OCI-LY3 (cell line): Measurements from ENCODE around the gene CD14.
"Not testable (repeated sequence)": the region's sequence is repeated elsewhere in the genome, so short reads cannot be mapped to it uniquely, and the experiment has no call there.

ENCODE experiments used
- H2AFZ ChIP-seq: fragments of 200-600, 300-600 bp; shearing (Covaris generic); 2 replicates; pipeline ENCODE4 v1.6.0; 2014; ENCODE audit warnings: antibody characterized with exemption, low read depth, low read length
- H3K27ac ChIP-seq: fragments of 200-600, 300-600 bp; sonication (generic); 2 replicates; pipeline ENCODE4 v1.5.1; 2014; ENCODE audit warnings: mild to moderate bottlenecking, low read length, moderate library complexity, mixed read lengths
- H3K27me3 ChIP-seq: fragments of 200-600, 300-600 bp; sonication (generic); 2 replicates; pipeline ENCODE4 v1.6.1; 2014; ENCODE audit warnings: low read depth, low read length, mixed read lengths
- H3K36me3 ChIP-seq: fragments of 200-600, 300-600 bp; sonication (generic); replicated peaks from 2 replicates; pipeline ENCODE3; 2014; ENCODE audit warnings: low read depth, low read length, mixed read lengths
- H3K4me1 ChIP-seq: fragments of 300-600, 200-600 bp; sonication (generic); 2 replicates; pipeline ENCODE4 v1.6.1; 2014; ENCODE audit warnings: low read length, mixed read lengths
- H3K4me2 ChIP-seq: fragments of 200-600, 300-600 bp; sonication (generic); 2 replicates; pipeline ENCODE4 v1.6.1; 2014; ENCODE audit warnings: low read length, mixed read lengths
- H3K4me3 ChIP-seq: fragments of 300-600, 200-600 bp; sonication (generic); 2 replicates; pipeline ENCODE4 v1.5.1; 2014; ENCODE audit warnings: antibody characterized with exemption, mild to moderate bottlenecking, low read length, moderate library complexity
- H3K79me2 ChIP-seq: fragments of 300-600, 200-600 bp; shearing (Covaris generic); 2 replicates; pipeline ENCODE4 v1.6.1; 2014; ENCODE audit warnings: mild to moderate bottlenecking, low read length, mixed read lengths
- H3K9ac ChIP-seq: fragments of 300-600, 200-600 bp; shearing (Covaris generic); 2 replicates; pipeline ENCODE4 v1.6.0; 2014; ENCODE audit warnings: mild to moderate bottlenecking, low read length, moderate library complexity
- H3K9me3 ChIP-seq: fragments of 200-600, 300-600 bp; shearing (Covaris generic); 2 replicates; pipeline ENCODE4 v1.6.1; 2014; ENCODE audit warnings: low read length, mixed read lengths; ENCODE audit not compliant: insufficient read depth
- H4K20me1 ChIP-seq: fragments of 200-600, 300-600 bp; sonication (generic); 2 replicates; pipeline ENCODE4 v1.6.1; 2016; ENCODE audit warnings: low read length, mixed read lengths; ENCODE audit not compliant: insufficient read depth
- EZH2phosphoT487 ChIP-seq: fragments of 200-600 bp; shearing (Covaris generic); IDR thresholded peaks from 2 replicates; pipeline ENCODE4 v1.6.1; 2018; ENCODE audit warnings: antibody characterized with exemption, mixed run types, low read depth
- TF ChIP-seq, protein P1 (sequence below): fragments of 200-600, 300-600 bp; sonication (generic); IDR thresholded peaks from 2 replicates; pipeline ENCODE4 v1.5.1; 2014; ENCODE audit warnings: antibody characterized with exemption, low read length, low read depth

The CD14 gene

GRCh38 chr5:140628711-140629110 lies 4.3 kb downstream of the CD14 start:
- H2AFZ ChIP-seq, result no peak overlapping the region
- no peak for TF ChIP-seq EZH2phosphoT487
- TF ChIP-seq, protein P1, sequence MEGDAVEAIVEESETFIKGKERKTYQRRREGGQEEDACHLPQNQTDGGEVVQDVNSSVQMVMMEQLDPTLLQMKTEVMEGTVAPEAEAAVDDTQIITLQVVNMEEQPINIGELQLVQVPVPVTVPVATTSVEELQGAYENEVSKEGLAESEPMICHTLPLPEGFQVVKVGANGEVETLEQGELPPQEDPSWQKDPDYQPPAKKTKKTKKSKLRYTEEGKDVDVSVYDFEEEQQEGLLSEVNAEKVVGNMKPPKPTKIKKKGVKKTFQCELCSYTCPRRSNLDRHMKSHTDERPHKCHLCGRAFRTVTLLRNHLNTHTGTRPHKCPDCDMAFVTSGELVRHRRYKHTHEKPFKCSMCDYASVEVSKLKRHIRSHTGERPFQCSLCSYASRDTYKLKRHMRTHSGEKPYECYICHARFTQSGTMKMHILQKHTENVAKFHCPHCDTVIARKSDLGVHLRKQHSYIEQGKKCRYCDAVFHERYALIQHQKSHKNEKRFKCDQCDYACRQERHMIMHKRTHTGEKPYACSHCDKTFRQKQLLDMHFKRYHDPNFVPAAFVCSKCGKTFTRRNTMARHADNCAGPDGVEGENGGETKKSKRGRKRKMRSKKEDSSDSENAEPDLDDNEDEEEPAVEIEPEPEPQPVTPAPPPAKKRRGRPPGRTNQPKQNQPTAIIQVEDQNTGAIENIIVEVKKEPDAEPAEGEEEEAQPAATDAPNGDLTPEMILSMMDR, result no peak
- no peak overlapping the region for H3K9ac ChIP-seq
- no peaks in the 10 kb centered on the region for H3K27me3 ChIP-seq
- no peak overlapping the region for H3K27ac ChIP-seq
- H3K36me3 ChIP-seq, result no peaks in the 10 kb centered on the region
- H4K20me1 ChIP-seq, result no peaks in the 10 kb centered on the region
- no peak overlapping the region for H3K4me2 ChIP-seq
- no peaks in the 10 kb centered on the region for H3K4me1 ChIP-seq
- no peak overlapping the region for H3K4me3 ChIP-seq
- H3K9me3 ChIP-seq, result 0 out of 2 replicates have a peak, but pooled peaks cover 6% of the 10 kb centered on the region
- no peaks in the 10 kb centered on the region for H3K79me2 ChIP-seq

GRCh38 chr5:140627972-140628371 lies 5.0 kb downstream of the CD14 start:
- Histone ChIP-seq H3K9me3 (0 out of 2 replicates have a peak, but pooled peaks cover 6% of the 10 kb centered on the region), H3K36me3 (no peaks in the 10 kb centered on the region), H3K27ac (no peak overlapping the region), H2AFZ (no peak overlapping the region), H3K9ac (no peak overlapping the region), H3K27me3 (no peaks in the 10 kb centered on the region), H3K4me3 (no peak overlapping the region), H3K79me2 (no peaks in the 10 kb centered on the region), H3K4me1 (no peaks in the 10 kb centered on the region), H3K4me2 (no peak overlapping the region), H4K20me1 (no peaks in the 10 kb centered on the region)
- TF ChIP-seq EZH2phosphoT487, result no peak
- TF ChIP-seq, protein P1, result no peak

GRCh38 chr5:140624886-140625285 lies 8.1 kb downstream of the CD14 start:
- not testable (repeated sequence) for H3K27ac ChIP-seq, H4K20me1 ChIP-seq

GRCh38 chr5:140623061-140623460 lies 9.9 kb downstream of the CD14 start:
- H3K4me2 ChIP-seq, H2AFZ ChIP-seq, H3K4me3 ChIP-seq, H3K4me1 ChIP-seq, H3K36me3 ChIP-seq, H3K27ac ChIP-seq, H3K79me2 ChIP-seq, H3K9ac ChIP-seq, H3K27me3 ChIP-seq, H4K20me1 ChIP-seq, H3K9me3 ChIP-seq: not testable (repeated sequence)

More at GRCh38 chr5:140624886-140625285, 8.1 kb downstream of the CD14 start:
- not testable (repeated sequence) for H3K9me3 ChIP-seq, H3K36me3 ChIP-seq, H3K27me3 ChIP-seq, H3K9ac ChIP-seq, H3K4me1 ChIP-seq, H3K4me3 ChIP-seq, H2AFZ ChIP-seq, H3K4me2 ChIP-seq, H3K79me2 ChIP-seq

GRCh38 chr5:140622301-140622700 lies 10.7 kb downstream of the CD14 start:
- Histone ChIP-seq H4K20me1 (no peaks in the 10 kb centered on the region), H3K79me2 (no peaks in the 10 kb centered on the region), H3K4me2 (no peak overlapping the region), H3K9ac (no peak overlapping the region), H3K9me3 (0 out of 2 replicates have a peak, but pooled peaks cover 4% of the 10 kb centered on the region), H3K27ac (no peak overlapping the region), H3K4me1 (no peaks in the 10 kb centered on the region), H3K4me3 (no peak overlapping the region), H3K27me3 (no peaks in the 10 kb centered on the region), H2AFZ (no peak overlapping the region), H3K36me3 (no peaks in the 10 kb centered on the region)
- no peak for TF ChIP-seq EZH2phosphoT487
- TF ChIP-seq, protein P1, result no peak
